Vagina (tissue), 2 donors: ENCODE data around the gene JMJD7.

Experiments used
- POLR2A ChIP-seq, 2 donors: fragments of 450-650 bp; IDR thresholded peaks; one replicate each; pipeline ENCODE4 v1.6.1; 2017; ENCODE audit warnings: antibody characterized with exemption in 2 of 2, mild to moderate bottlenecking in 2 of 2, moderate library complexity in 2 of 2
- POLR2AphosphoS5 ChIP-seq, 2 donors: sonication (generic); formaldehyde crosslinking; IDR thresholded peaks; one replicate each; pipeline ENCODE4 v1.9.0; 2017; ENCODE audit warnings: antibody characterized with exemption in 2 of 2, mild to moderate bottlenecking in 2 of 2, low read depth in 1 of 2; ENCODE audit not compliant: insufficient read depth in 1 of 2

DNA sequence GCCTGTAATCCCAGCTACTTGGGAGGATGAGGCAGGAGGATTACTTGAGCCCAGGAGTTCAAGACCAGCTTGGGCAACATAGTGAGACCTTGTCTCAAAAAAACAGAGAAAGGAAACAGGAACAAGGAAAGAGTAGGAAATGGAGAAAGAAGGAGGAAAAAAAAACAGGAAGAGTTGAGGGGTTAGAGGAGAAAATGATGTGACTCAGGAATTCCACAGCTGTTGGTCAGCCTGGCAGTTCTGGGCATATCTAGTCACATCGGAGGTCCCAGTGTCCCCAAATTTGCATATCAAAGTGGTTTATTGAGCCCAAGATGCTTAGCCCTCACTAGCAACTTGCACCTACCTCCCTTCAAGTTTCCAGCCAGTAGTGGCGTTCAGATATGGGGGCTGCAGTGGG, 18.8 kb upstream of the JMJD7 start:
- no peak for TF ChIP-seq POLR2AphosphoS5 (IDR thresholded peaks at IDR 0.05; ENCODE audit: insufficient read depth in 1 of 2, low read depth in 1 of 2)
- TF ChIP-seq POLR2A (IDR thresholded peaks at IDR 0.05): no peak
